Spleen (tissue), 7 donors: ENCODE results near the gene REP15.

Source experiments
- POLR2A ChIP-seq, 3 donors: fragments of 450-650 bp; IDR thresholded peaks; one replicate each; pipeline ENCODE4 v1.5.1; 2017; ENCODE audit warnings: antibody characterized with exemption in 3 of 3, mild to moderate bottlenecking in 1 of 3
- TF ChIP-seq, protein P1 (sequence below), 11 experiments: fragments of 200-600 bp in 7 of 11; fragments of 450-650 bp in 4 of 11; sonication (generic) in 4 of 11; IDR thresholded peaks in 8 of 11; conservative IDR thresholded peaks in 3 of 11; 1 replicate in 7 of 11; 2 replicates in 4 of 11; pipeline versions ENCODE4 v1.4.0 to v1.8.0; 2016 to 2021; ENCODE audit warnings: antibody characterized with exemption in 11 of 11, inconsistent platforms in 4 of 11, mild to moderate bottlenecking in 1 of 11
- donor health status: DM: no; HTN: no; CAD: no; lungs with moderate emphysema.
- donor health status: DM: no; HTN: no; CAD: no.
- donor health status: DM: no; HTN: no; CAD: no.

DNA sequence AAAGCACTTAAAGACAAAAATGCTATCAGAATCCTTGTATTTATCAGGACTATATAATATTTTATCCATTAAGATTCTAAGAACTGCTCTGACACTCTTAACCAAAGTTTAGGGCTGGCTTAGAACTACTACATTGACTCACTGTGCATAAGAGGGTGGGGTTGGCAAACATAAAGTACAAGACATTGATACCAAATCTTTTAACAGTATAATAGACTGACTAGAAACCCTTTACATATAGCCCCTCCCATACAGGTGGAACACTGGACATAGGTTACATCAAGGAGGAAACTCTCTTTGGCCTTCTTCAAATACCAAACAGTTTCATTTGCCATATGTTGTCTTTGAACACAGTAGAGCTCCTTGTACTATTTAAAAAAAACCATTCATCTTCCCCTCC is 15.6 kb upstream of the REP15 start:
- TF ChIP-seq, protein P1, sequence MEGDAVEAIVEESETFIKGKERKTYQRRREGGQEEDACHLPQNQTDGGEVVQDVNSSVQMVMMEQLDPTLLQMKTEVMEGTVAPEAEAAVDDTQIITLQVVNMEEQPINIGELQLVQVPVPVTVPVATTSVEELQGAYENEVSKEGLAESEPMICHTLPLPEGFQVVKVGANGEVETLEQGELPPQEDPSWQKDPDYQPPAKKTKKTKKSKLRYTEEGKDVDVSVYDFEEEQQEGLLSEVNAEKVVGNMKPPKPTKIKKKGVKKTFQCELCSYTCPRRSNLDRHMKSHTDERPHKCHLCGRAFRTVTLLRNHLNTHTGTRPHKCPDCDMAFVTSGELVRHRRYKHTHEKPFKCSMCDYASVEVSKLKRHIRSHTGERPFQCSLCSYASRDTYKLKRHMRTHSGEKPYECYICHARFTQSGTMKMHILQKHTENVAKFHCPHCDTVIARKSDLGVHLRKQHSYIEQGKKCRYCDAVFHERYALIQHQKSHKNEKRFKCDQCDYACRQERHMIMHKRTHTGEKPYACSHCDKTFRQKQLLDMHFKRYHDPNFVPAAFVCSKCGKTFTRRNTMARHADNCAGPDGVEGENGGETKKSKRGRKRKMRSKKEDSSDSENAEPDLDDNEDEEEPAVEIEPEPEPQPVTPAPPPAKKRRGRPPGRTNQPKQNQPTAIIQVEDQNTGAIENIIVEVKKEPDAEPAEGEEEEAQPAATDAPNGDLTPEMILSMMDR (IDR thresholded peaks at IDR 0.05 in 8 of 11, conservative IDR thresholded peaks at IDR 0.05 in 3 of 11) = no peak
- no peak for TF ChIP-seq POLR2A (IDR thresholded peaks at IDR 0.05)
